ENCODE results near the gene HMCN1. TPM values are rescaled to one million over a fixed set of nuclear protein-coding genes. Genes with fewer than 3 reads are reported as not detected.

Gene HMCN1
- total RNA-seq, 1 experiment from 2014 or later: 0.23 TPM

- TF ChIP-seq POLR2AphosphoS5 (IDR thresholded peaks at IDR 0.05; ENCODE audit: low read depth, low read length) (no peak), TCF7L2 (IDR thresholded peaks at IDR 0.05; ENCODE audit: low read depth, low read length) (no peak), SIN3A (IDR thresholded peaks at IDR 0.05; ENCODE audit: borderline replicate concordance, insufficient read depth, low read depth, low read length) (no peak)
- H3K27me3 ChIP-seq (ENCODE audit: control insufficient read depth, insufficient read depth, low read length): no peaks in the 10 kb centered on the region
- POLR2A ChIA-PET: no interaction called here
- no peak overlapping the region for H3K27ac ChIP-seq (ENCODE audit: low read length)
- no peak overlapping the region for H3K4me3 ChIP-seq (ENCODE audit: low read depth in 2 of 2, low read length in 2 of 2)
- BruUV-seq (replicated peaks): no TSS peak
- no peaks in the 10 kb centered on the region for H3K36me3 ChIP-seq (ENCODE audit: control insufficient read depth, insufficient read depth, low read length)
- H3K4me1 ChIP-seq (ENCODE audit: control insufficient read depth, insufficient read depth, low read length): no peaks in the 10 kb centered on the region
- ATAC-seq: no peak
- DNase-seq (ENCODE audit: low read depth, low spot score): no peak
- in situ Hi-C loops (cut with HindIII; ENCODE audit: low pct_unique_long_range_greater_than_20kb, low sequenced_read_pairs): no loop called here
- H3K9me3 ChIP-seq (ENCODE audit: control insufficient read depth, insufficient read depth, low read depth, low read length): no peaks in the 10 kb centered on the region
- intact Hi-C loops (cut with micrococcal nuclease; ENCODE audit: unreplicated experiment): no loop called here
- CTCF ChIA-PET: no interaction called here
These were observed 89.3 kb downstream of the HMCN1 start for GRCh38 chr1:185823467-185823866.

- POLR2A ChIA-PET: no interaction called here
- Histone ChIP-seq H3K4me1 (ENCODE audit: control insufficient read depth, insufficient read depth, low read length) (no peaks in the 10 kb centered on the region), H3K36me3 (ENCODE audit: control insufficient read depth, insufficient read depth, low read length) (no peaks in the 10 kb centered on the region), H3K9me3 (ENCODE audit: control insufficient read depth, insufficient read depth, low read depth, low read length) (no peaks in the 10 kb centered on the region), H3K27ac (ENCODE audit: low read length) (no peak overlapping the region), H3K27me3 (ENCODE audit: control insufficient read depth, insufficient read depth, low read length) (no peaks in the 10 kb centered on the region), H3K4me3 (ENCODE audit: low read depth in 2 of 2, low read length in 2 of 2) (no peak overlapping the region)
- BruUV-seq (replicated peaks): no TSS peak
- no peak for DNase-seq (ENCODE audit: low read depth, low spot score)
- CTCF ChIA-PET: no interaction called here
- TF ChIP-seq TCF7L2 (IDR thresholded peaks at IDR 0.05; ENCODE audit: low read depth, low read length): no peak
- ATAC-seq: no peak
- intact Hi-C loops (cut with micrococcal nuclease; ENCODE audit: unreplicated experiment) (no loop called here), in situ Hi-C loops (cut with HindIII; ENCODE audit: low pct_unique_long_range_greater_than_20kb, low sequenced_read_pairs) (no loop called here)
These were observed 89.9 kb downstream of the HMCN1 start for GRCh38 chr1:185824106-185824505.

DNA sequence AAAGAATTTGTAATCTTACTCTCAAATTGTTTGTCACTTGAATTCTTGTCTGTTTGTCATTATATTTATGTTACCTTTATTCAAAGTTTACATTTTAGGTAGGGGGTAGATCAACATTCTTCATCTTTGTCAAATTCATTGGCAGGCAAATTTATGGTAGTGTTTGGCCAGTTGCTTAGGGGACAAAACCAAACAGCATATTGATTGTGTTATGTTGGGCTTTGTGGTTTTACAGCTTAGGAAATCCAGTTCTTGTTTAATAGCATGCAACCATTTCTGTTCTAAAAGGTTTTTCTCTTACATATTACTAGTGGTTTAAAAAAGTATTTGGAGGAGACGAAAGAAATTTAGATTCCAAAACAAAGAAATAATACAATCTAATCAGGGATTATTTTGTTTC lies 91.4 kb downstream of the HMCN1 start:
- Histone ChIP-seq H3K36me3 (ENCODE audit: control insufficient read depth, insufficient read depth, low read length) (no peaks in the 10 kb centered on the region), H3K9me3 (ENCODE audit: control insufficient read depth, insufficient read depth, low read depth, low read length) (no peaks in the 10 kb centered on the region), H3K27ac (ENCODE audit: low read length) (no peak overlapping the region), H3K4me1 (ENCODE audit: control insufficient read depth, insufficient read depth, low read length) (no peaks in the 10 kb centered on the region), H3K27me3 (ENCODE audit: control insufficient read depth, insufficient read depth, low read length) (no peaks in the 10 kb centered on the region), H3K4me3 (ENCODE audit: low read depth in 2 of 2, low read length in 2 of 2) (no peak overlapping the region)
- DNase-seq (ENCODE audit: low read depth, low spot score) (no peak), ATAC-seq (no peak)
- no peak for TF ChIP-seq TCF7L2 (IDR thresholded peaks at IDR 0.05; ENCODE audit: low read depth, low read length)
- no peak for TF ChIP-seq REST (IDR thresholded peaks at IDR 0.05; ENCODE audit: insufficient read depth in 1 of 2, low read depth in 2 of 2, low read length in 1 of 2)
- no peak for TF ChIP-seq CTCF (IDR thresholded peaks at IDR 0.05)
- no peak for TF ChIP-seq POLR2AphosphoS5 (IDR thresholded peaks at IDR 0.05; ENCODE audit: low read depth, low read length)
- TF ChIP-seq SIN3A (IDR thresholded peaks at IDR 0.05; ENCODE audit: borderline replicate concordance, insufficient read depth, low read depth, low read length): no peak
- ChIA-PET CTCF (no interaction called here), POLR2A (no interaction called here)
- intact Hi-C loops (cut with micrococcal nuclease; ENCODE audit: unreplicated experiment): no loop called here
- in situ Hi-C loops (cut with HindIII; ENCODE audit: low pct_unique_long_range_greater_than_20kb, low sequenced_read_pairs): no loop called here
- no TSS peak for BruUV-seq (replicated peaks)

All from Panc1 (cell line).